HG03432 (cell line): ENCODE results near the gene RAB7B.

ENCODE experiments used
- ATAC-seq: cut with Tn5 transposase; IDR thresholded peaks from one replicate; pipeline ENCODE4 v1.9.1; 2021; ENCODE audit warnings: mild to moderate bottlenecking, moderate library complexity; ENCODE audit not compliant: unreplicated experiment

RAB7B gene

GRCh38 chr1:205951746-205952145 lies 51.4 kb downstream of the RAB7B start:
- no peak for ATAC-seq

- no peak for ATAC-seq
Measured at GRCh38 chr1:205950826-205951549, 52.2 kb downstream of the RAB7B start.

- ATAC-seq, result no peak
Measured at GRCh38 chr1:205950280-205950679, 52.9 kb downstream of the RAB7B start.

GRCh38 chr1:205949753-205950152 lies 53.4 kb downstream of the RAB7B start:
- no peak for ATAC-seq

GRCh38 chr1:205948886-205949285 lies 54.3 kb downstream of the RAB7B start:
- ATAC-seq, result no peak

GRCh38 chr1:205948039-205948438 lies 55.2 kb downstream of the RAB7B start:
- ATAC-seq, result no peak

GRCh38 chr1:205947024-205947423 lies 56.2 kb downstream of the RAB7B start:
- ATAC-seq, result no peak

- no peak for ATAC-seq
Measured at GRCh38 chr1:205945069-205945468, 58.1 kb downstream of the RAB7B start.

GRCh38 chr1:205944525-205944924 lies 58.7 kb downstream of the RAB7B start:
- ATAC-seq, result no peak

GRCh38 chr1:205943245-205943644 lies 60.0 kb downstream of the RAB7B start, which contains the start of gene SLC26A9:
SLC26A9 (minus strand) TSS chr1:205943456; CDS start chr1:205935820, 7,636 bp downstream.
- ATAC-seq, result no peak

- no peak for ATAC-seq
Measured at GRCh38 chr1:205942631-205943159, 60.5 kb downstream of the RAB7B start.

- ATAC-seq, result no peak
Measured at GRCh38 chr1:205940710-205941109, 62.5 kb downstream of the RAB7B start.

GRCh38 chr1:205939690-205940330 lies 63.4 kb downstream of the RAB7B start:
- ATAC-seq, result no peak

GRCh38 chr1:205938682-205939081 lies 64.5 kb downstream of the RAB7B start:
- ATAC-seq, result no peak

- no peak for ATAC-seq
Measured at GRCh38 chr1:205936846-205937586, 66.2 kb downstream of the RAB7B start.

- ATAC-seq, result no peak
Measured at GRCh38 chr1:205936311-205936710, 66.9 kb downstream of the RAB7B start.

- ATAC-seq, result no peak
Measured at GRCh38 chr1:205935869-205936268, 67.3 kb downstream of the RAB7B start.

GRCh38 chr1:205934788-205935187 lies 68.4 kb downstream of the RAB7B start:
- ATAC-seq, result no peak

- no peak for ATAC-seq
Measured at GRCh38 chr1:205933671-205934618, 69.2 kb downstream of the RAB7B start.

- no peak for ATAC-seq
Measured at GRCh38 chr1:205932776-205933175, 70.4 kb downstream of the RAB7B start.
